ENCODE data around the gene FAM124A. TPM values are rescaled to one million over a fixed set of nuclear protein-coding genes. Genes with fewer than 3 reads are reported as not detected.

The FAM124A gene
- total RNA-seq, 1 experiment from 2014 or later = 0.30 TPM

GRCh38 chr13:51318876-51319275, 96.7 kb downstream of the FAM124A start:
- DNase-seq (ENCODE audit: low read depth) = no peak
- in situ Hi-C loops (cut with HindIII; ENCODE audit: low pct_unique_long_range_greater_than_20kb, low sequenced_read_pairs) = no loop called here

- no peak for DNase-seq (ENCODE audit: low read depth)
These were observed 99.6 kb downstream of the FAM124A start for GRCh38 chr13:51321836-51322235.

GRCh38 chr13:51322826-51323225, 100.6 kb downstream of the FAM124A start:
- in situ Hi-C loops (cut with HindIII; ENCODE audit: low pct_unique_long_range_greater_than_20kb, low sequenced_read_pairs) = no loop called here
- no peak for DNase-seq (ENCODE audit: low read depth)

More at GRCh38 chr13:51321836-51322235, 99.6 kb downstream of the FAM124A start:
- in situ Hi-C loops (cut with HindIII; ENCODE audit: low pct_unique_long_range_greater_than_20kb, low sequenced_read_pairs) = no loop called here

GRCh38 chr13:51323824-51324511, 101.8 kb downstream of the FAM124A start:
- in situ Hi-C loops (cut with HindIII; ENCODE audit: low pct_unique_long_range_greater_than_20kb, low sequenced_read_pairs) = no loop called here
- DNase-seq (ENCODE audit: low read depth) = no peak

- in situ Hi-C loops (cut with HindIII; ENCODE audit: low pct_unique_long_range_greater_than_20kb, low sequenced_read_pairs) = no loop called here
These were observed 102.7 kb downstream of the FAM124A start for GRCh38 chr13:51324714-51325420.

GRCh38 chr13:51325837-51326236, 103.6 kb downstream of the FAM124A start:
- in situ Hi-C loops (cut with HindIII; ENCODE audit: low pct_unique_long_range_greater_than_20kb, low sequenced_read_pairs) = no loop called here
- no peak for DNase-seq (ENCODE audit: low read depth)

More at GRCh38 chr13:51324714-51325420, 102.7 kb downstream of the FAM124A start:
- DNase-seq (ENCODE audit: low read depth) = no peak

- in situ Hi-C loops (cut with HindIII; ENCODE audit: low pct_unique_long_range_greater_than_20kb, low sequenced_read_pairs) = no loop called here
These were observed 104.6 kb downstream of the FAM124A start for GRCh38 chr13:51326777-51327176.

GRCh38 chr13:51327961-51328360, 105.8 kb downstream of the FAM124A start:
- in situ Hi-C loops (cut with HindIII; ENCODE audit: low pct_unique_long_range_greater_than_20kb, low sequenced_read_pairs) = no loop called here
- DNase-seq (ENCODE audit: low read depth) = no peak

More at GRCh38 chr13:51326777-51327176, 104.6 kb downstream of the FAM124A start:
- DNase-seq (ENCODE audit: low read depth) = no peak

GRCh38 chr13:51328488-51328887, 106.3 kb downstream of the FAM124A start:
- in situ Hi-C loops (cut with HindIII; ENCODE audit: low pct_unique_long_range_greater_than_20kb, low sequenced_read_pairs) = no loop called here
- no peak for DNase-seq (ENCODE audit: low read depth)

GRCh38 chr13:51329606-51330005, 107.4 kb downstream of the FAM124A start:
- in situ Hi-C loops (cut with HindIII; ENCODE audit: low pct_unique_long_range_greater_than_20kb, low sequenced_read_pairs) = no loop called here
- no peak for DNase-seq (ENCODE audit: low read depth)

GRCh38 chr13:51330791-51331190, 108.6 kb downstream of the FAM124A start:
- in situ Hi-C loops (cut with HindIII; ENCODE audit: low pct_unique_long_range_greater_than_20kb, low sequenced_read_pairs) = no loop called here
- no peak for DNase-seq (ENCODE audit: low read depth)

- no peak for DNase-seq (ENCODE audit: low read depth)
- in situ Hi-C loops (cut with HindIII; ENCODE audit: low pct_unique_long_range_greater_than_20kb, low sequenced_read_pairs) = no loop called here
These were observed 109.2 kb downstream of the FAM124A start for GRCh38 chr13:51331354-51331861.

- in situ Hi-C loops (cut with HindIII; ENCODE audit: low pct_unique_long_range_greater_than_20kb, low sequenced_read_pairs) = no loop called here
These were observed 110.6 kb downstream of the FAM124A start for GRCh38 chr13:51332566-51333361.

GRCh38 chr13:51333421-51333820, 111.2 kb downstream of the FAM124A start:
- DNase-seq (ENCODE audit: low read depth) = no peak
- in situ Hi-C loops (cut with HindIII; ENCODE audit: low pct_unique_long_range_greater_than_20kb, low sequenced_read_pairs) = no loop called here

More at GRCh38 chr13:51332566-51333361, 110.6 kb downstream of the FAM124A start:
- no peak for DNase-seq (ENCODE audit: low read depth)

GRCh38 chr13:51333826-51334225, 111.6 kb downstream of the FAM124A start:
- in situ Hi-C loops (cut with HindIII; ENCODE audit: low pct_unique_long_range_greater_than_20kb, low sequenced_read_pairs) = no loop called here
- DNase-seq (ENCODE audit: low read depth) = no peak
